DOHH2 (cell line): ENCODE data around the gene LSAMP.

Source experiments
- H3F3A ChIP-seq: fragments of 200-600 bp; sonication (generic), shearing (Covaris generic); 2 replicates; pipeline ENCODE4 v1.6.0; 2016; ENCODE audit warnings: antibody characterized with exemption, mild to moderate bottlenecking; ENCODE audit not compliant: control insufficient read depth, insufficient read depth
- H3K27ac ChIP-seq: fragments of 200-600 bp; sonication (generic); 2 replicates; pipeline ENCODE4 v1.5.1; 2014; ENCODE audit warnings: low read depth, mild to moderate bottlenecking, low read length, moderate library complexity
- H3K27me3 ChIP-seq: fragments of 200-600 bp; sonication (generic); 2 replicates; pipeline ENCODE4 v1.6.1; 2014; ENCODE audit warnings: mild to moderate bottlenecking, low read length, mixed read lengths; ENCODE audit not compliant: control insufficient read depth
- H3K36me3 ChIP-seq: fragments of 200-600 bp; sonication (generic); 2 replicates; pipeline ENCODE4 v1.6.1; 2014; ENCODE audit warnings: mild to moderate bottlenecking, low read length, moderate library complexity, mixed read lengths; ENCODE audit not compliant: control insufficient read depth
- H3K4me1 ChIP-seq: fragments of 200-600 bp; sonication (generic); 2 replicates; pipeline ENCODE4 v1.6.1; 2014; ENCODE audit warnings: mild to moderate bottlenecking, low read length, mixed read lengths; ENCODE audit not compliant: control insufficient read depth
- H3K4me2 ChIP-seq: fragments of 200-600 bp; sonication (generic); 2 replicates; pipeline ENCODE4 v1.6.0; 2014; ENCODE audit warnings: mild to moderate bottlenecking, low read length, moderate library complexity
- H3K4me3 ChIP-seq: fragments of 200-600 bp; sonication (generic); 2 replicates; pipeline ENCODE4 v1.5.1; 2014; ENCODE audit warnings: mild to moderate bottlenecking, low read length, mixed read lengths
- H3K79me2 ChIP-seq: fragments of 200-600 bp; sonication (generic); 2 replicates; pipeline ENCODE4 v1.6.1; 2014; ENCODE audit warnings: mild to moderate bottlenecking, low read length, mixed read lengths; ENCODE audit not compliant: control insufficient read depth
- H3K9me2 ChIP-seq: fragments of 200-600 bp; sonication (generic); replicated peaks from 2 replicates; pipeline ENCODE4 v1.6.1; 2014; ENCODE audit warnings: mild to moderate bottlenecking, low read length, mixed read lengths; ENCODE audit not compliant: control insufficient read depth
- H3K9me3 ChIP-seq: fragments of 200-600 bp; sonication (generic); 2 replicates; pipeline ENCODE4 v1.6.1; 2014; ENCODE audit warnings: antibody characterized with exemption, low read length, mixed read lengths; ENCODE audit not compliant: control insufficient read depth, insufficient read depth
- H4K20me1 ChIP-seq: fragments of 200-600 bp; sonication (generic); 2 replicates; pipeline ENCODE4 v1.6.0; 2014; ENCODE audit warnings: low read depth, mild to moderate bottlenecking, antibody characterized with exemption, low read length, moderate library complexity; ENCODE audit not compliant: control insufficient read depth, insufficient read depth
- EZH2phosphoT487 ChIP-seq: fragments of 200-600 bp; sonication (generic); IDR thresholded peaks from 2 replicates; pipeline ENCODE4 v1.6.1; 2017; ENCODE audit warnings: borderline replicate concordance, mild to moderate bottlenecking, antibody characterized with exemption, low read length, moderate library complexity, mixed read lengths
- TF ChIP-seq, protein P1 (sequence below): fragments of 200-600 bp; sonication (generic); IDR thresholded peaks from one replicate; pipeline ENCODE4 v1.5.1; 2014; ENCODE audit warnings: antibody characterized with exemption, mild to moderate bottlenecking, low read depth, low read length; ENCODE audit not compliant: poor library complexity, severe bottlenecking

The LSAMP gene

DNA sequence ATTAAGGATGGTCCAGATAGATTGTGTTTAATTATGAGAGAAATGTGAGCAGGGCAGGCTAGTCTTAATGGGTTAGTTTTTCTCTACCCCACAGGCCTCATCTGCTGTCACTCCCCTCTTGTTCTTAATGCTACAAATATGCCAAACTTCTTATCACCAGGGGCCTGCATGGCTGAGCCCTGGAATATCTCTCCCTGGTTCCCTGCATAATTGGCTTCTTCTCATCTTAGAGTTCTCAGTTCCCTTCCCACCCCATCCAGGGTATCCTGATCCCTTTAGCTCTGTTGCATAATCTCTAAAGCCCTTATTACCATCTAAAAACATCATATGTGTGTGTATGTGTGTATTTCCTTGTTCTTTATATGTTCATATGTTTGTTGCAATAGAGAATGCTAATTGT lies 279.6 kb downstream of the LSAMP start:
- H3F3A ChIP-seq = no peaks in the 10 kb centered on the region
- no peak overlapping the region for H3K4me2 ChIP-seq
- no peaks in the 10 kb centered on the region for H3K36me3 ChIP-seq
- no peaks in the 10 kb centered on the region for H3K9me2 ChIP-seq
- no peaks in the 10 kb centered on the region for H3K27me3 ChIP-seq
- no peak for TF ChIP-seq EZH2phosphoT487
- TF ChIP-seq, protein P1, sequence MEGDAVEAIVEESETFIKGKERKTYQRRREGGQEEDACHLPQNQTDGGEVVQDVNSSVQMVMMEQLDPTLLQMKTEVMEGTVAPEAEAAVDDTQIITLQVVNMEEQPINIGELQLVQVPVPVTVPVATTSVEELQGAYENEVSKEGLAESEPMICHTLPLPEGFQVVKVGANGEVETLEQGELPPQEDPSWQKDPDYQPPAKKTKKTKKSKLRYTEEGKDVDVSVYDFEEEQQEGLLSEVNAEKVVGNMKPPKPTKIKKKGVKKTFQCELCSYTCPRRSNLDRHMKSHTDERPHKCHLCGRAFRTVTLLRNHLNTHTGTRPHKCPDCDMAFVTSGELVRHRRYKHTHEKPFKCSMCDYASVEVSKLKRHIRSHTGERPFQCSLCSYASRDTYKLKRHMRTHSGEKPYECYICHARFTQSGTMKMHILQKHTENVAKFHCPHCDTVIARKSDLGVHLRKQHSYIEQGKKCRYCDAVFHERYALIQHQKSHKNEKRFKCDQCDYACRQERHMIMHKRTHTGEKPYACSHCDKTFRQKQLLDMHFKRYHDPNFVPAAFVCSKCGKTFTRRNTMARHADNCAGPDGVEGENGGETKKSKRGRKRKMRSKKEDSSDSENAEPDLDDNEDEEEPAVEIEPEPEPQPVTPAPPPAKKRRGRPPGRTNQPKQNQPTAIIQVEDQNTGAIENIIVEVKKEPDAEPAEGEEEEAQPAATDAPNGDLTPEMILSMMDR = no peak
- H3K9me3 ChIP-seq = no peaks in the 10 kb centered on the region
- H3K4me3 ChIP-seq = no peak overlapping the region
- no peaks in the 10 kb centered on the region for H4K20me1 ChIP-seq
- no peaks in the 10 kb centered on the region for H3K4me1 ChIP-seq
- no peak overlapping the region for H3K27ac ChIP-seq
- no peaks in the 10 kb centered on the region for H3K79me2 ChIP-seq

GRCh38 chr3:116165135-116165534 lies 280.2 kb downstream of the LSAMP start:
- no peaks in the 10 kb centered on the region for H3K36me3 ChIP-seq
- TF ChIP-seq EZH2phosphoT487 = no peak
- TF ChIP-seq, protein P1 = no peak
- no peaks in the 10 kb centered on the region for H3K9me2 ChIP-seq
- H3F3A ChIP-seq = no peaks in the 10 kb centered on the region
- H3K27me3 ChIP-seq = no peaks in the 10 kb centered on the region
- no peak overlapping the region for H3K4me2 ChIP-seq
- H3K9me3 ChIP-seq = no peaks in the 10 kb centered on the region
- H3K79me2 ChIP-seq = no peaks in the 10 kb centered on the region
- H3K4me3 ChIP-seq = no peak overlapping the region
- no peaks in the 10 kb centered on the region for H4K20me1 ChIP-seq
- H3K4me1 ChIP-seq = no peaks in the 10 kb centered on the region
- no peak overlapping the region for H3K27ac ChIP-seq

- Histone ChIP-seq H3K9me3 (no peaks in the 10 kb centered on the region), H3K27me3 (no peaks in the 10 kb centered on the region), H3K4me3 (no peak overlapping the region), H3K79me2 (no peaks in the 10 kb centered on the region), H3F3A (no peaks in the 10 kb centered on the region), H3K27ac (no peak overlapping the region), H3K36me3 (no peaks in the 10 kb centered on the region), H4K20me1 (no peaks in the 10 kb centered on the region), H3K9me2 (no peaks in the 10 kb centered on the region), H3K4me1 (no peaks in the 10 kb centered on the region), H3K4me2 (no peak overlapping the region)
- no peak for TF ChIP-seq EZH2phosphoT487
- TF ChIP-seq, protein P1 = no peak
Measured at GRCh38 chr3:116164039-116164438, 281.2 kb downstream of the LSAMP start.
